ENCODE data around the gene ODAD4. TPM values are rescaled to one million over a fixed set of nuclear protein-coding genes. Genes with fewer than 3 reads are reported as not detected.

ODAD4 gene
- total RNA-seq, 2 donors from 2014 or later = 0.55 to 4.3 TPM

DNA sequence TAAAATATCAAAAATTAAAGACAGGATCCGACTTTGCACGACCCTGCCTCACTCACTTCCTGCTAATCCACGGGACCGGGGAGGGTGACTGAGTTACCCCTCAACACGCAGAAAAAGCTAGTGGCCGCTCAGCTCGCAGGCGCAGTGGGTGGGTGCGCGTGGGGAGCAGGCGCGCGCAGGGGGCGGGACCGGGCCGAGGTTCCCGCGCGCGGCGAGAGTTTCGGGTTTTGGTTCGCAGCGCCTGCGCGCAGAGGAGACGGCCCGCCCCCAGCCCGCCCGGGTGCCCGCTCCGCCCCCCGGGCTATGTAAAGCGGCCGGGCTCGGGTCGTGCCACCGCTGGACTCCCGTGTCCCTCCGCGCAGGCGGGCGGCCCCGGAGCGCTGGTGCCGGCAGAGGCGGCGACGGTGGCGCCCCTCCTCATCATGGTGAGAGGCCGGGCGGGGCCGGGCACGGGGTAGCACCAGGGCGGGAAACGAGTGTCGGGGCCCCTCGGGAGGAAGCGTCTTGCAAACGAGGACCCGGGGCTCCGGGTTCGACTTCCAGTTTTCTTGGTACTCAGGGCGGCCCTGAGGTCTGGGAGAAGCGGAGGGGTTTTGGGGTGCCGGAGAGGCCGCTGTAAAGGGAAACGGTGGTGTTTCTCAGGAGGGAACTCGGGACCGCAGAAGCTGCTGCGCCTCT, 36.2 kb downstream of the ODAD4 start, which contains the start of gene CNP:
TSS of gene CNP (plus strand) at position 333 of the 678 bp plus-strand sequence. CDS start at position 423, 90 bp downstream.
- DNase-seq (ENCODE audit: low spot score) = peak; percentile 88
- H3K27me3 ChIP-seq (replicated peaks; ENCODE audit: insufficient read depth) = no peaks in the 10 kb centered on the region
- H3K4me1 ChIP-seq (replicated peaks) = peaks cover 18% of the 10 kb centered on the region
- H3K27ac ChIP-seq = peak within 1 kb of the TSS; percentile 84 to 91
- H3K4me3 ChIP-seq = peak within 1 kb of the TSS; percentile 72 to 92
- no peaks in the 10 kb centered on the region for H3K36me3 ChIP-seq
- intact Hi-C loops (cut with DNase I) = loop anchor here (5.0 kb wide), 1 partner anchor 51 kb away; the partner anchor contains the start of gene DNAJC7
- TF ChIP-seq POLR2AphosphoS5 (IDR thresholded peaks at IDR 0.05) = peak; percentile 68
- peak; percentile 93 for TF ChIP-seq POLR2A (IDR thresholded peaks at IDR 0.05)
- TF ChIP-seq, protein P1, sequence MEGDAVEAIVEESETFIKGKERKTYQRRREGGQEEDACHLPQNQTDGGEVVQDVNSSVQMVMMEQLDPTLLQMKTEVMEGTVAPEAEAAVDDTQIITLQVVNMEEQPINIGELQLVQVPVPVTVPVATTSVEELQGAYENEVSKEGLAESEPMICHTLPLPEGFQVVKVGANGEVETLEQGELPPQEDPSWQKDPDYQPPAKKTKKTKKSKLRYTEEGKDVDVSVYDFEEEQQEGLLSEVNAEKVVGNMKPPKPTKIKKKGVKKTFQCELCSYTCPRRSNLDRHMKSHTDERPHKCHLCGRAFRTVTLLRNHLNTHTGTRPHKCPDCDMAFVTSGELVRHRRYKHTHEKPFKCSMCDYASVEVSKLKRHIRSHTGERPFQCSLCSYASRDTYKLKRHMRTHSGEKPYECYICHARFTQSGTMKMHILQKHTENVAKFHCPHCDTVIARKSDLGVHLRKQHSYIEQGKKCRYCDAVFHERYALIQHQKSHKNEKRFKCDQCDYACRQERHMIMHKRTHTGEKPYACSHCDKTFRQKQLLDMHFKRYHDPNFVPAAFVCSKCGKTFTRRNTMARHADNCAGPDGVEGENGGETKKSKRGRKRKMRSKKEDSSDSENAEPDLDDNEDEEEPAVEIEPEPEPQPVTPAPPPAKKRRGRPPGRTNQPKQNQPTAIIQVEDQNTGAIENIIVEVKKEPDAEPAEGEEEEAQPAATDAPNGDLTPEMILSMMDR (IDR thresholded peaks at IDR 0.05) = peak in 2 of 4 experiments; percentile 5 to 30
- under 1% methylated on average over 57 of the region's 71 CpGs for WGBS
- H3K9me3 ChIP-seq = no peaks in the 10 kb centered on the region

DNA sequence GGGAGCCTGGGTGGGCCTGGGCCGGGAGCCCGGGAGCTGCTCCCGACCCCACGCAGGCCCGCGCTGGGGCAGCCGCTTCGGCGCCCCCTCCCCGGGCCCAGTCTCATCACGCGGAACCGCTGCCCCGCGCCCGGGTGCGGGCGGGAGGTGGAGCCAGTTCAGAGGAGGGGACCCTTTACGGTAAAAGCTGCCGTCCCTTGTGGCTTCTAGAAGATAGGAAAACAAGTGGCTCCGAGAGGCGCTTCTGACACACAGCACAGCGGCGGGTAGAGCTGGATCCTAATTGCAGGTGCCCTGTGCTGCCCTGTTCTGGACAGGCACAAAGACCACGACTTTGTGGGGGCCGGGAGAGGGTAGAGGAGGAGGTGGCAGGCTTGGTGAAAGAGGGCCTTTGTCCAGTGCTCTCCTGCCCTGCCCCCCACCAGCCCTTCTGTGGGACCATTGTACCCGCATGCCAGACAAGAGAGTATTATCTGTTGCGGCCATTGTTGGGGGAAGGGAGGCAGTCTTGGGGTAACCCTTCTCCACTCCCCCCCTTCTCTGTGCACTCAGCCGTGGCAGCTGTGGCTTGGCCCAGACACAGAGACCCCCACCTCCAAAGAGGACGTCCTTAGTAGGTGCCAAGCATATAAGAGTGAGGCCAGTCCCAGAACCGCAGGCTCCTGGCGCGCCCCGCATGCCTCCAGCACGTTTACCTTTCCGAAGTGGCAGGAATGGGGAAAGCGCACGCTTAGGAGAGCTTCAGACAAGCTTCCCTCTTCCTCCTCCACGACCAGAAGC, 36.9 kb downstream of the ODAD4 start:
- H3K36me3 ChIP-seq = no peaks in the 10 kb centered on the region
- TF ChIP-seq POLR2AphosphoS5 (IDR thresholded peaks at IDR 0.05) (no peak), POLR2A (IDR thresholded peaks at IDR 0.05) (no peak)
- TF ChIP-seq, protein P1 (IDR thresholded peaks at IDR 0.05) = no peak
- H3K27ac ChIP-seq = peak overlapping the region; percentile 84 to 91
- H3K27me3 ChIP-seq (replicated peaks; ENCODE audit: insufficient read depth) = no peaks in the 10 kb centered on the region
- WGBS = 12% methylated on average over 36 of the region's 39 CpGs
- peaks cover 25% of the 10 kb centered on the region for H3K4me1 ChIP-seq (replicated peaks)
- no peak for DNase-seq (ENCODE audit: low spot score)
- intact Hi-C loops (cut with DNase I) = loop anchor here (5.0 kb wide), 1 partner anchor 50 kb away; the partner anchor contains the start of gene DNAJC7
- H3K9me3 ChIP-seq = no peaks in the 10 kb centered on the region
- peak overlapping the region; percentile 72 to 92 for H3K4me3 ChIP-seq

DNA sequence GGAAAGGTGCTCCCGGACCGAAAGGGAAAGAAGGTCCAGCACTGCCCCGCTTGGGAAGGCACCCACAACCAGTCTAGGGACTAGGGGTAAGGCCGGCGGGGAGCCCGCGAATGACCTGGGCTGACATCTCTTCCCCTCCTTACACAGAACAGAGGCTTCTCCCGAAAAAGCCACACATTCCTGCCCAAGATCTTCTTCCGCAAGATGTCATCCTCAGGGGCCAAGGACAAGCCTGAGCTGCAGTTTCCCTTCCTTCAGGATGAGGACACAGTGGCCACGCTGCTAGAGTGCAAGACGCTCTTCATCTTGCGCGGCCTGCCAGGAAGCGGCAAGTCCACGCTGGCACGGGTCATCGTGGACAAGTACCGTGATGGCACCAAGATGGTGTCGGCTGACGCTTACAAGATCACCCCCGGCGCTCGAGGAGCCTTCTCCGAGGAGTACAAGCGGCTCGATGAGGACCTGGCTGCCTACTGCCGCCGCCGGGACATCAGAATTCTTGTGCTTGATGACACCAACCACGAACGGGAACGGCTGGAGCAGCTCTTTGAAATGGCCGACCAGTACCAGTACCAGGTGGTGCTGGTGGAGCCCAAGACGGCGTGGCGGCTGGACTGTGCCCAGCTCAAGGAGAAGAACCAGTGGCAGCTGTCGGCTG, 37.6 kb downstream of the ODAD4 start:
- H3K4me3 ChIP-seq = peak overlapping the region; percentile 72 to 92
- H3K27me3 ChIP-seq (replicated peaks; ENCODE audit: insufficient read depth) = no peaks in the 10 kb centered on the region
- intact Hi-C loops (cut with DNase I) = loop anchor here (5.0 kb wide), 1 partner anchor 49 kb away; the partner anchor contains the start of gene DNAJC7
- H3K9me3 ChIP-seq = no peaks in the 10 kb centered on the region
- no peak for DNase-seq (ENCODE audit: low spot score)
- peak overlapping the region; percentile 84 to 91 for H3K27ac ChIP-seq
- no peak for TF ChIP-seq POLR2A (IDR thresholded peaks at IDR 0.05)
- TF ChIP-seq, protein P1 (IDR thresholded peaks at IDR 0.05) = no peak
- TF ChIP-seq POLR2AphosphoS5 (IDR thresholded peaks at IDR 0.05) = no peak
- no peaks in the 10 kb centered on the region for H3K36me3 ChIP-seq
- WGBS = 85% methylated on average over 37 of the region's 37 CpGs
- peaks cover 30% of the 10 kb centered on the region for H3K4me1 ChIP-seq (replicated peaks)

DNA sequence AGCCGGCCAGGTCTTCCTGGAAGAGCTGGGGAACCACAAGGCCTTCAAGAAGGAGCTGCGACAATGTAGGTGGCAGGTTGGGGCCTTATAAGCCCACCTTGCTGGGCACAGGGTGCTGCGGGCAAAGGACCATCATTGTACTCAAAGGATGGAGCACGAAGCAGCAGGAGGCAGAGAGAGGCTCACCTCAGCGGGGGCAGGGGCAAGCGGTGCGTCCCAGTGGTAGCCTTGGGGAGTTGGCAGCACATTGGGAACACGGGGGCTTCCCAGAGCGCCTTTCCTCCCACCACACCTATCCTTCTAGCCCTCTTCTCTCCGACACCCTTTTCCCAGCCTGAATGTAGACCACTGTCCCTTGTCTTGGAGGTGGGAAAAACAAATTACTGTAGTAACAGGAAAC, 38.3 kb downstream of the ODAD4 start:
- DNase-seq (ENCODE audit: low spot score) = no peak
- Histone ChIP-seq H3K9me3 (no peaks in the 10 kb centered on the region), H3K36me3 (no peaks in the 10 kb centered on the region), H3K4me3 (peak overlapping the region in 1 of 2 donors; percentile 92), H3K27me3 (replicated peaks; ENCODE audit: insufficient read depth) (no peaks in the 10 kb centered on the region), H3K4me1 (replicated peaks) (peaks cover 36% of the 10 kb centered on the region), H3K27ac (peak overlapping the region; percentile 84 to 91)
- TF ChIP-seq POLR2A (IDR thresholded peaks at IDR 0.05) = no peak
- TF ChIP-seq POLR2AphosphoS5 (IDR thresholded peaks at IDR 0.05) = no peak
- TF ChIP-seq, protein P1 (IDR thresholded peaks at IDR 0.05) = no peak
- WGBS = 89% methylated on average over 10 of the region's 10 CpGs
- intact Hi-C loops (cut with DNase I) = loop anchor here (5.0 kb wide), 1 partner anchor 49 kb away; the partner anchor contains the start of gene DNAJC7
